ENCODE data around the gene SPRED2.

SPRED2 gene

DNA sequence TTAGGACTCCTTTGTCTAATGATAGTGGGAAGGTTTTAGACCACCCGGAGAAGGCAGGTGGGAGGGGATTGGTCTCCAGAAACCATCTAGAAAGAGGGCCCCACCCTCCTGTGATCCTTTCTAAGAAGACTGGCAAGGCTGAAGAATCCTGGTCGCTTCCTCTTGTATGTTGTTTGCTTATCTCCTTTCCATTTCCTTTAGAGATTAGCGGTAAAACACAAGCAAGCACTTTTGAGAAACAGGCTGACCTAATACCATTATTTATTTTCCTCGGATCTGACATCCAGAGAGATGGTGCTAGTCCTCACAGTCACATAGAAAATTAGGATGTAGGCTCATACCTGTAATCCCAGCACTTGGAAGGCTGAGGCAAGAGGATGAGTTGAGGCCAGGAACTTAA, 45.2 kb upstream of the SPRED2 start:
- no peaks in the 10 kb centered on the region for H3K36me3 ChIP-seq (ENCODE audit: control insufficient read depth, insufficient read depth, low read length)
- H3K4me1 ChIP-seq = no peaks in the 10 kb centered on the region
- TF ChIP-seq, protein P1, sequence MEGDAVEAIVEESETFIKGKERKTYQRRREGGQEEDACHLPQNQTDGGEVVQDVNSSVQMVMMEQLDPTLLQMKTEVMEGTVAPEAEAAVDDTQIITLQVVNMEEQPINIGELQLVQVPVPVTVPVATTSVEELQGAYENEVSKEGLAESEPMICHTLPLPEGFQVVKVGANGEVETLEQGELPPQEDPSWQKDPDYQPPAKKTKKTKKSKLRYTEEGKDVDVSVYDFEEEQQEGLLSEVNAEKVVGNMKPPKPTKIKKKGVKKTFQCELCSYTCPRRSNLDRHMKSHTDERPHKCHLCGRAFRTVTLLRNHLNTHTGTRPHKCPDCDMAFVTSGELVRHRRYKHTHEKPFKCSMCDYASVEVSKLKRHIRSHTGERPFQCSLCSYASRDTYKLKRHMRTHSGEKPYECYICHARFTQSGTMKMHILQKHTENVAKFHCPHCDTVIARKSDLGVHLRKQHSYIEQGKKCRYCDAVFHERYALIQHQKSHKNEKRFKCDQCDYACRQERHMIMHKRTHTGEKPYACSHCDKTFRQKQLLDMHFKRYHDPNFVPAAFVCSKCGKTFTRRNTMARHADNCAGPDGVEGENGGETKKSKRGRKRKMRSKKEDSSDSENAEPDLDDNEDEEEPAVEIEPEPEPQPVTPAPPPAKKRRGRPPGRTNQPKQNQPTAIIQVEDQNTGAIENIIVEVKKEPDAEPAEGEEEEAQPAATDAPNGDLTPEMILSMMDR (IDR thresholded peaks at IDR 0.05) = no peak

DNA sequence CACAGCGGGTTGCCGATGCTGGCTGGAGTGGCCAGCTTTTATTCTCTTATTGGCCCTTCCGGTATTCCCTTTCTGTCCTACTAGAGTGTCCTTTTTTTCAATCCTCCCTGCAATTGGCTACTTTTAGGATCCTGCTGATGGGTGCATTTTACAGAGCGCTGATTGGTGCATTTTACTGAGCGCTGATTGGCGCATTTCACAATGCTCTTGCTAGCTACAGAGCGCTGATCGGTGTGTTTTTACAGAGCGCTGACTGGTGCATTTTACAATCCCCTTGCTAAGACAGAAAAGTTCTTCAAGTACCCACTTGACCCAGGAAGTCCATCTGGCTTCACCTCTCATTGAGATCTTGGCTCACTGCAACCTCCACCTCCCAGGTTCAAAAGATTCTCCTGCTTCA, 44.4 kb upstream of the SPRED2 start:
- H3K9me3 ChIP-seq (ENCODE audit: control insufficient read depth, low read length) = no peaks in the 10 kb centered on the region
- TF ChIP-seq, protein P1 (IDR thresholded peaks at IDR 0.05) = no peak
- no peak overlapping the region for H3K4me2 ChIP-seq (ENCODE audit: low read length)
- no peak overlapping the region for H3K27ac ChIP-seq
- H3K9ac ChIP-seq = no peak overlapping the region
- H3K4me3 ChIP-seq (ENCODE audit: low read depth, low read length) = no peak overlapping the region
- H2AFZ ChIP-seq = no peak overlapping the region
- H3K27me3 ChIP-seq (ENCODE audit: control insufficient read depth, insufficient read depth, low read length) = no peaks in the 10 kb centered on the region
- H3K36me3 ChIP-seq (ENCODE audit: control insufficient read depth, insufficient read depth, low read length) = no peaks in the 10 kb centered on the region
- H3K4me1 ChIP-seq = no peaks in the 10 kb centered on the region
- no peaks in the 10 kb centered on the region for H3K79me2 ChIP-seq

More for the DNA sequence above, 45.2 kb upstream of the SPRED2 start:
- Histone ChIP-seq H3K27me3 (ENCODE audit: control insufficient read depth, insufficient read depth, low read length) (no peaks in the 10 kb centered on the region), H3K27ac (no peak overlapping the region), H3K9ac (no peak overlapping the region), H3K4me3 (ENCODE audit: low read depth, low read length) (no peak overlapping the region), H3K9me3 (ENCODE audit: control insufficient read depth, low read length) (no peaks in the 10 kb centered on the region), H3K79me2 (no peaks in the 10 kb centered on the region), H3K4me2 (ENCODE audit: low read length) (no peak overlapping the region), H2AFZ (no peak overlapping the region)

DNA sequence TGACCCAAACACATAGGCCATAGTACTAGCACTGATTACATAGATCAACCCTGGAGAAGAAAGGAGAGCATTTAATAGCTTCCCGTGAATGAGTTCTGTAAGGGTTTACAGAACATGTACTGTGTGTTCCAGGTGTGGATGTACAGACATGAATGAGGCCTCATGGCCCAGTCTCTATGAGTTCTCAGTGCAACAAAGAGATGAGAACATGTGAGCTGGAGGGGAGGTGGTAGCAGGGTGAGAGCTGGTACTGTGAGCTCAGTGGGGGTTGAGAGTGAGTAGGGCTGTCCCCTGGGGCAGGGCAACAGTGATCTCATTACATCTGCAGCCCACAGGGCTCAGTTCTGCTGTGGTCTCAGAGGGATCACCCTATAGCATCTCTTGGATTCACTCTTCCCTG, 42.6 kb upstream of the SPRED2 start:
- Histone ChIP-seq H2AFZ (no peak overlapping the region), H3K79me2 (no peaks in the 10 kb centered on the region), H3K27me3 (ENCODE audit: control insufficient read depth, insufficient read depth, low read length) (no peaks in the 10 kb centered on the region), H3K36me3 (ENCODE audit: control insufficient read depth, insufficient read depth, low read length) (no peaks in the 10 kb centered on the region), H3K9ac (no peak overlapping the region), H3K4me2 (ENCODE audit: low read length) (no peak overlapping the region), H3K4me1 (no peaks in the 10 kb centered on the region), H3K9me3 (ENCODE audit: control insufficient read depth, low read length) (no peaks in the 10 kb centered on the region), H3K27ac (no peak overlapping the region), H3K4me3 (ENCODE audit: low read depth, low read length) (no peak overlapping the region)
- TF ChIP-seq, protein P1 (IDR thresholded peaks at IDR 0.05) = no peak

DNA sequence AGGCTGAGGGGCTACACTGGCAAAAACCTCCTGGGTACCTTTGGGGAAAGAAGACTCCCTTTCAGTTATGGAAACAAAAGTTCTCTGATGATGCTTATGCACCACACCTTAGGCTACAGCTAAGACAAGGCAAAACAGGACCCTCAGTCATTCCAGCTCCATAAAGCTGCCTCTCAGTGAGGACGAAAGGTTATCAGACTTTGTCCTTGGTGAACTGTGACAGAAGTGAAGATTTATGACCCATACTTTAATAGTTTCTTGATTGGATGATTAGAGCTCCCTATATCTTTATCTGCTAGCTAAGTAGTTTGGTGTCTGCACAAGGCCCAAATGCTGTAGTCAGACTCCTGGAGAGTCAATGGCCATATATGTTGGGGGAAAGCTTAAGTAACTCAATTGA, 40.6 kb upstream of the SPRED2 start:
- Histone ChIP-seq H3K4me1 (no peaks in the 10 kb centered on the region), H3K36me3 (ENCODE audit: control insufficient read depth, insufficient read depth, low read length) (no peaks in the 10 kb centered on the region), H3K9me3 (ENCODE audit: control insufficient read depth, low read length) (no peaks in the 10 kb centered on the region), H3K79me2 (no peaks in the 10 kb centered on the region), H3K27ac (no peak overlapping the region), H2AFZ (no peak overlapping the region), H3K9ac (no peak overlapping the region), H3K4me2 (ENCODE audit: low read length) (no peak overlapping the region), H3K27me3 (ENCODE audit: control insufficient read depth, insufficient read depth, low read length) (no peaks in the 10 kb centered on the region), H3K4me3 (ENCODE audit: low read depth, low read length) (no peak overlapping the region)
- TF ChIP-seq, protein P1 (IDR thresholded peaks at IDR 0.05) = no peak

DNA sequence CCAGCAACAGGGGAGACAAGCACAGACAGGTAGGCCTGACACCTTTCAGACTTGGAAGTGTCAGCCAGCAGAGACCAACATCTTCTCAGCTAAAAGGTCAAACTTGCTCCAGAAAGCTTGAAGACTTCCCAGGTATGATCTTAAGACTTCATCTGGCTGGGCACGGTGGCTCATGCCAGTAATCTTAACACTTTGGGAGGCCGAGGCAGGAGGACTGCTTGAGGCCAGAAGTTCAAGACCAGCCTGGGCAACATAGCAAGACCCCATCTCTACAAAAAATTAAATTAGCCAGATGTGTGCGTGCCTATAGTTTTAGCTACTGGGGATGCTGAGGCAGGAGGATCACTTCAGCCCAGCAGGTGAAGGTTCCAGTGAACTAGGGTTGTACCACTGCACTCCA, 39.0 kb upstream of the SPRED2 start:
- Histone ChIP-seq H3K79me2 (no peaks in the 10 kb centered on the region), H2AFZ (no peak overlapping the region), H3K36me3 (ENCODE audit: control insufficient read depth, insufficient read depth, low read length) (no peaks in the 10 kb centered on the region), H3K4me1 (no peaks in the 10 kb centered on the region), H3K27ac (no peak overlapping the region), H3K27me3 (ENCODE audit: control insufficient read depth, insufficient read depth, low read length) (no peaks in the 10 kb centered on the region), H3K4me3 (ENCODE audit: low read depth, low read length) (no peak overlapping the region), H3K9me3 (ENCODE audit: control insufficient read depth, low read length) (no peaks in the 10 kb centered on the region), H3K4me2 (ENCODE audit: low read length) (no peak overlapping the region), H3K9ac (no peak overlapping the region)
- TF ChIP-seq, protein P1 (IDR thresholded peaks at IDR 0.05) = no peak

All from parathyroid adenoma (tissue), 2 donors.